Measurements from ENCODE around the gene CDK16. TPM values are rescaled to one million over a fixed set of nuclear protein-coding genes. Genes with fewer than 3 reads are reported as not detected.
A peak's percentile ranks its signal among the peaks of the same experiment; 100 is the strongest.

Gene CDK16
- total RNA-seq, 2 donors from 2014 or later = 167 to 245 TPM

DNA sequence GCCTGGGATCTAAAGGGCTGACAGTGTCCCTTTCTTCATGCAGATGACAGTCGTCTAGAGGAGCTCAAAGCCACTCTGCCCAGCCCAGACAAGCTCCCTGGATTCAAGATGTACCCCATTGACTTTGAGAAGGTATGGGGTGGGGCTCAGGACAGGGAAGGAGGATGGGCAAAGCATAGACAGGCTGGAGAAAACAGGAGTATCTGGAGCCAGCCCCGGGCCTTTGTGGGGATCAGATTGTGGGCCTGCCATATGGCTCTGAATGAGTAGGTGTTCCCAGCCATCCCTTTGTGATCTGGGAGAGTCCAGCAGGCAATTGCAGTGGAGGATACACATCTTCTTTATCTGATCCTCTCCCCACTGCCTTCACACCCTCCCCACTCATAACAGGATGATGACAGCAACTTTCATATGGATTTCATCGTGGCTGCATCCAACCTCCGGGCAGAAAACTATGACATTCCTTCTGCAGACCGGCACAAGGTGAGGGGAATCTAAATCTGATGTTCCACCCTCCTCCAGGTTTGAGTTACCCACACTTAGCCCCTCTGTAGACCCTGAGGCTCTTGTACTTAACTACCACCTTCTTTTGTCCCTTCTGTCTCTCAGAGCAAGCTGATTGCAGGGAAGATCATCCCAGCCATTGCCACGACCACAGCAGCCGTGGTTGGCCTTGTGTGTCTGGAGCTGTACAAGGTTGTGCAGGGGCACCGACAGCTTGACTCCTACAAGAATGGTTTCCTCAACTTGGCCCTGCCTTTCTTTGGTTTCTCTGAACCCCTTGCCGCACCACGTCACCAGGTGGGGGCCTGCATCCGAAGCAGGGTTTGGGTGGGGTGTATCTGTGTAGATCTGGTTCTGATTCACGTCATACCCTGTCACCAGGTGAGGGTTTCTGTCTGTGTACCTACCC, 5.8 kb upstream of the CDK16 start:
- Histone ChIP-seq H3K4me3 (ENCODE audit: low read length) (no peak overlapping the region), H3K4me1 (ENCODE audit: control insufficient read depth, insufficient read depth, low read length) (no peaks in the 10 kb centered on the region), H3K27ac (ENCODE audit: low read depth, low read length) (no peak overlapping the region), H3K27me3 (ENCODE audit: control insufficient read depth, insufficient read depth, low read length, poor library complexity, severe bottlenecking) (no peaks in the 10 kb centered on the region), H3K36me3 (ENCODE audit: control insufficient read depth, insufficient read depth, low read length) (peaks cover 69% of the 10 kb centered on the region), H3K9ac (ENCODE audit: extremely low read depth, low read length, poor library complexity, severe bottlenecking) (no peak overlapping the region), H3K9me3 (ENCODE audit: control insufficient read depth, low read length) (no peaks in the 10 kb centered on the region)
- Mint-ChIP-seq H3K36me3 (ENCODE audit: low read depth) (peaks cover 85% of the 10 kb centered on the region), H3K9me3 (no peaks in the 10 kb centered on the region), H3K27ac (no peak overlapping the region), H3K27me3 (ENCODE audit: insufficient read depth) (no peaks in the 10 kb centered on the region), H3K4me3 (no peak overlapping the region), H3K4me1 (peaks cover 18% of the 10 kb centered on the region)
- no peak for TF ChIP-seq CTCF (conservative IDR thresholded peaks at IDR 0.05)
- WGBS, 2 experiments (ENCODE audit: insufficient coverage in 1 of 2, insufficient read length in 1 of 2) = 83 to 94% methylated on average over 1 to 11 of the region's 12 CpGs
- DNase-seq = no peak

DNA sequence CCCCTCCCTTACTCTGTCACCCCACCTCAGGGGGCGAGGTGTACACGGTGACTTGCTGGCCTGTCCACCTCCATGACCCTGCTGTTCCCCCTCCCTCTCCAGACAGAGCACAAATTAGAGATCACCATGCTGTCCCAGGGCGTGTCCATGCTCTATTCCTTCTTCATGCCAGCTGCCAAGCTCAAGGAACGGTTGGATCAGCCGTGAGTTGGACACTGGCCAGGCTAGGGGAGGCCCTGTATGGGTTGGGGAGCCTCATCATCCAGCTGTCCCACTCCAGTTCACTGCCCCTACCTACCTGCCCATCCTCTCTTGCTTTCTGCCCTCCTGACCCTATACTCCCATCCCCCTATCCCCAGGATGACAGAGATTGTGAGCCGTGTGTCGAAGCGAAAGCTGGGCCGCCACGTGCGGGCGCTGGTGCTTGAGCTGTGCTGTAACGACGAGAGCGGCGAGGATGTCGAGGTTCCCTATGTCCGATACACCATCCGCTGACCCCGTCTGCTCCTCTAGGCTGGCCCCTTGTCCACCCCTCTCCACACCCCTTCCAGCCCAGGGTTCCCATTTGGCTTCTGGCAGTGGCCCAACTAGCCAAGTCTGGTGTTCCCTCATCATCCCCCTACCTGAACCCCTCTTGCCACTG, 3.9 kb upstream of the CDK16 start:
- no peak overlapping the region for H3K4me3 Mint-ChIP-seq
- H3K27me3 Mint-ChIP-seq (ENCODE audit: insufficient read depth) = no peaks in the 10 kb centered on the region
- no peak overlapping the region for H3K9ac ChIP-seq (ENCODE audit: extremely low read depth, low read length, poor library complexity, severe bottlenecking)
- H3K4me1 Mint-ChIP-seq = peaks cover 21% of the 10 kb centered on the region
- peaks cover 52% of the 10 kb centered on the region for H3K36me3 ChIP-seq (ENCODE audit: control insufficient read depth, insufficient read depth, low read length)
- peaks cover 68% of the 10 kb centered on the region for H3K36me3 Mint-ChIP-seq (ENCODE audit: low read depth)
- no peak for TF ChIP-seq CTCF (conservative IDR thresholded peaks at IDR 0.05)
- no peaks in the 10 kb centered on the region for H3K4me1 ChIP-seq (ENCODE audit: control insufficient read depth, insufficient read depth, low read length)
- no peak for DNase-seq
- H3K27me3 ChIP-seq (ENCODE audit: control insufficient read depth, insufficient read depth, low read length, poor library complexity, severe bottlenecking) = no peaks in the 10 kb centered on the region
- H3K27ac ChIP-seq (ENCODE audit: low read depth, low read length) = no peak overlapping the region
- H3K4me3 ChIP-seq (ENCODE audit: low read length) = no peak overlapping the region
- H3K9me3 ChIP-seq (ENCODE audit: control insufficient read depth, low read length) = no peaks in the 10 kb centered on the region
- peak overlapping the region; percentile 52 for H3K27ac Mint-ChIP-seq
- WGBS, 2 experiments (ENCODE audit: insufficient coverage in 1 of 2, insufficient read length in 1 of 2) = 100% methylated on average over 3 to 19 of the region's 20 CpGs
- no peaks in the 10 kb centered on the region for H3K9me3 Mint-ChIP-seq

GRCh38 chrX:47215291-47215900, 3.1 kb upstream of the CDK16 start:
- no peaks in the 10 kb centered on the region for H3K9me3 Mint-ChIP-seq
- Histone ChIP-seq H3K9ac (ENCODE audit: extremely low read depth, low read length, poor library complexity, severe bottlenecking) (no peak overlapping the region), H3K27ac (ENCODE audit: low read depth, low read length) (no peak overlapping the region), H3K27me3 (ENCODE audit: control insufficient read depth, insufficient read depth, low read length, poor library complexity, severe bottlenecking) (no peaks in the 10 kb centered on the region), H3K4me3 (ENCODE audit: low read length) (no peak overlapping the region), H3K36me3 (ENCODE audit: control insufficient read depth, insufficient read depth, low read length) (peaks cover 45% of the 10 kb centered on the region), H3K4me1 (ENCODE audit: control insufficient read depth, insufficient read depth, low read length) (no peaks in the 10 kb centered on the region), H3K9me3 (ENCODE audit: control insufficient read depth, low read length) (no peaks in the 10 kb centered on the region)
- peak overlapping the region; percentile 99 for H3K27ac Mint-ChIP-seq
- peaks cover 30% of the 10 kb centered on the region for H3K4me1 Mint-ChIP-seq
- peaks cover 61% of the 10 kb centered on the region for H3K36me3 Mint-ChIP-seq (ENCODE audit: low read depth)
- H3K4me3 Mint-ChIP-seq = no peak overlapping the region
- DNase-seq = no peak
- no peak for TF ChIP-seq CTCF (conservative IDR thresholded peaks at IDR 0.05)
- 92 to 100% methylated on average over 2 to 12 of the region's 12 CpGs for WGBS, 2 experiments (ENCODE audit: insufficient coverage in 1 of 2, insufficient read length in 1 of 2)
- no peaks in the 10 kb centered on the region for H3K27me3 Mint-ChIP-seq (ENCODE audit: insufficient read depth)
